A549 (cell line): ENCODE results near the gene GALNT7.

Source experiments
- CBX2 ChIP-seq: fragments of 200-600 bp; sonication (generic); IDR thresholded peaks from 2 replicates; pipeline ENCODE4 v1.6.1; 2016; ENCODE audit warnings: low read depth, mild to moderate bottlenecking, borderline replicate concordance
- CHD2 ChIP-seq: fragments of 150-350 bp; IDR thresholded peaks from 2 replicates; pipeline ENCODE4 v1.6.1; 2014; ENCODE audit warnings: low read length; ENCODE audit not compliant: partially characterized antibody
- CHD4 ChIP-seq: fragments of 200-600 bp; sonication (generic); IDR thresholded peaks from 2 replicates; pipeline ENCODE4 v1.6.1; 2016; ENCODE audit warnings: antibody characterized with exemption, mild to moderate bottlenecking, borderline replicate concordance
- EP300 ChIP-seq, 2 experiments: fragments of >200 bp; sonication (Bioruptor Twin); formaldehyde crosslinking; IDR thresholded peaks; 2 replicates in 1 of 2; 3 replicates in 1 of 2; pipeline ENCODE4 v1.6.1; 2016 to 2017
- KDM1A ChIP-seq: fragments of 200-600 bp; sonication (generic); IDR thresholded peaks from 2 replicates; pipeline ENCODE4 v1.6.1; 2016; ENCODE audit warnings: low read depth, mild to moderate bottlenecking
- MAFK ChIP-seq: fragments of 450-650 bp; IDR thresholded peaks from 2 replicates; pipeline ENCODE4 v1.6.1; 2014; ENCODE audit not compliant: partially characterized antibody
- MYC ChIP-seq: IDR thresholded peaks from 2 replicates; pipeline ENCODE4 v1.6.1; 2012; ENCODE audit warnings: mild to moderate bottlenecking, inconsistent platforms, low read length, improper control_type of control experiment, borderline replicate concordance
- RAD21 ChIP-seq, 2 experiments: fragments of >200 bp in 1 of 2; sonication (Bioruptor Twin) in 1 of 2; formaldehyde crosslinking in 1 of 2; IDR thresholded peaks in 1 of 2; conservative IDR thresholded peaks in 1 of 2; 2 replicates in 1 of 2; 3 replicates in 1 of 2; pipeline ENCODE4 v1.6.1; 2012 to 2018; ENCODE audit warnings: inconsistent platforms in 1 of 2
- RFX5 ChIP-seq: fragments of 450-650 bp; IDR thresholded peaks from 2 replicates; pipeline ENCODE4 v1.7.1; 2014; ENCODE audit warnings: antibody characterized with exemption, mild to moderate bottlenecking, moderate library complexity
- TF ChIP-seq, protein P1 (sequence below): fragments of >200 bp; sonication (Bioruptor Twin); formaldehyde crosslinking; IDR thresholded peaks from 3 replicates; pipeline ENCODE4 v1.5.1; 2016
- TF ChIP-seq, protein P2 (sequence below): fragments of 200-600 bp; sonication (generic); IDR thresholded peaks from 2 replicates; pipeline ENCODE4 v1.6.1; 2016; ENCODE audit warnings: antibody characterized with exemption, mild to moderate bottlenecking, moderate library complexity

DNA sequence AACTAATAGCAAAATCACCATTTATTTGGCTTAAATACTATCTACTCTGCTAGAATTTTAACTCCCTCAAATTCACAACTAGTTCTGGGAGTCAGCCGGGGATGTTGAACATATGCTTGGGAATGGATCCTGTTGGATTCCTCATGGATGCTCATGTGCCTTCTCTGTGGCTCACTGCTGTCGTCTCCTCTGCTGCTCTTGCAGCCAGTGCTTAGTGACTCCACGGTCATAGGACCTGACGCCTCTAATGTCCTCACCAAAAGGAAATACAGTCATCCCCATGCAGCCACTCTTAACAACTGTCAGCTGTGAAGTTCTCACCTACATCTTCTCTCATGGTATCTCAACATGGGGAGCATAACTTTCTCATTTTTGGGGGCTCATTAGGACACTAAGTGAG, 106.1 kb downstream of the GALNT7 start:
- TF ChIP-seq, protein P1, sequence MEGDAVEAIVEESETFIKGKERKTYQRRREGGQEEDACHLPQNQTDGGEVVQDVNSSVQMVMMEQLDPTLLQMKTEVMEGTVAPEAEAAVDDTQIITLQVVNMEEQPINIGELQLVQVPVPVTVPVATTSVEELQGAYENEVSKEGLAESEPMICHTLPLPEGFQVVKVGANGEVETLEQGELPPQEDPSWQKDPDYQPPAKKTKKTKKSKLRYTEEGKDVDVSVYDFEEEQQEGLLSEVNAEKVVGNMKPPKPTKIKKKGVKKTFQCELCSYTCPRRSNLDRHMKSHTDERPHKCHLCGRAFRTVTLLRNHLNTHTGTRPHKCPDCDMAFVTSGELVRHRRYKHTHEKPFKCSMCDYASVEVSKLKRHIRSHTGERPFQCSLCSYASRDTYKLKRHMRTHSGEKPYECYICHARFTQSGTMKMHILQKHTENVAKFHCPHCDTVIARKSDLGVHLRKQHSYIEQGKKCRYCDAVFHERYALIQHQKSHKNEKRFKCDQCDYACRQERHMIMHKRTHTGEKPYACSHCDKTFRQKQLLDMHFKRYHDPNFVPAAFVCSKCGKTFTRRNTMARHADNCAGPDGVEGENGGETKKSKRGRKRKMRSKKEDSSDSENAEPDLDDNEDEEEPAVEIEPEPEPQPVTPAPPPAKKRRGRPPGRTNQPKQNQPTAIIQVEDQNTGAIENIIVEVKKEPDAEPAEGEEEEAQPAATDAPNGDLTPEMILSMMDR: no peak
- TF ChIP-seq RFX5: no peak
- no peak for TF ChIP-seq CBX2
- TF ChIP-seq MAFK: no peak
- TF ChIP-seq KDM1A: no peak
- no peak for TF ChIP-seq CHD2
- TF ChIP-seq, protein P2, sequence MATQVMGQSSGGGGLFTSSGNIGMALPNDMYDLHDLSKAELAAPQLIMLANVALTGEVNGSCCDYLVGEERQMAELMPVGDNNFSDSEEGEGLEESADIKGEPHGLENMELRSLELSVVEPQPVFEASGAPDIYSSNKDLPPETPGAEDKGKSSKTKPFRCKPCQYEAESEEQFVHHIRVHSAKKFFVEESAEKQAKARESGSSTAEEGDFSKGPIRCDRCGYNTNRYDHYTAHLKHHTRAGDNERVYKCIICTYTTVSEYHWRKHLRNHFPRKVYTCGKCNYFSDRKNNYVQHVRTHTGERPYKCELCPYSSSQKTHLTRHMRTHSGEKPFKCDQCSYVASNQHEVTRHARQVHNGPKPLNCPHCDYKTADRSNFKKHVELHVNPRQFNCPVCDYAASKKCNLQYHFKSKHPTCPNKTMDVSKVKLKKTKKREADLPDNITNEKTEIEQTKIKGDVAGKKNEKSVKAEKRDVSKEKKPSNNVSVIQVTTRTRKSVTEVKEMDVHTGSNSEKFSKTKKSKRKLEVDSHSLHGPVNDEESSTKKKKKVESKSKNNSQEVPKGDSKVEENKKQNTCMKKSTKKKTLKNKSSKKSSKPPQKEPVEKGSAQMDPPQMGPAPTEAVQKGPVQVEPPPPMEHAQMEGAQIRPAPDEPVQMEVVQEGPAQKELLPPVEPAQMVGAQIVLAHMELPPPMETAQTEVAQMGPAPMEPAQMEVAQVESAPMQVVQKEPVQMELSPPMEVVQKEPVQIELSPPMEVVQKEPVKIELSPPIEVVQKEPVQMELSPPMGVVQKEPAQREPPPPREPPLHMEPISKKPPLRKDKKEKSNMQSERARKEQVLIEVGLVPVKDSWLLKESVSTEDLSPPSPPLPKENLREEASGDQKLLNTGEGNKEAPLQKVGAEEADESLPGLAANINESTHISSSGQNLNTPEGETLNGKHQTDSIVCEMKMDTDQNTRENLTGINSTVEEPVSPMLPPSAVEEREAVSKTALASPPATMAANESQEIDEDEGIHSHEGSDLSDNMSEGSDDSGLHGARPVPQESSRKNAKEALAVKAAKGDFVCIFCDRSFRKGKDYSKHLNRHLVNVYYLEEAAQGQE: no peak
- no peak for TF ChIP-seq RAD21 (conservative IDR thresholded peaks at IDR 0.05 in 1 of 2, IDR thresholded peaks at IDR 0.05 in 1 of 2)
- TF ChIP-seq CHD4: no peak
- no peak for TF ChIP-seq EP300 (IDR thresholded peaks at IDR 0.05)
- no peak for TF ChIP-seq MYC
